MM.1S (cell line): Measurements from ENCODE around the gene IST1.

Source experiments
- DNase-seq: peaks from one replicate; pipeline ENCODE4 v3.0.0-alpha.2; 2015
- H2AFZ ChIP-seq: fragments of 300-600 bp; sonication (generic); 2 replicates; pipeline ENCODE4 v1.6.0; 2016; ENCODE audit warnings: antibody characterized with exemption, low read length
- H3F3A ChIP-seq: fragments of 300-600 bp; sonication (generic); 2 replicates; pipeline ENCODE4 v1.6.1; 2016; ENCODE audit warnings: mild to moderate bottlenecking, antibody characterized with exemption, low read length, moderate library complexity, mixed read lengths; ENCODE audit not compliant: insufficient read depth
- H3K27ac ChIP-seq: fragments of 300-600 bp; sonication (generic); 2 replicates; pipeline ENCODE4 v1.5.1; 2016; ENCODE audit warnings: mild to moderate bottlenecking, low read length
- H3K27me3 ChIP-seq: fragments of 300-600 bp; sonication (generic); replicated peaks from 2 replicates; pipeline ENCODE4 v1.6.0; 2016; ENCODE audit warnings: low read length; ENCODE audit not compliant: insufficient read depth
- H3K36me3 ChIP-seq: fragments of 300-600 bp; sonication (generic); replicated peaks from 2 replicates; pipeline ENCODE4 v1.6.1; 2016; ENCODE audit warnings: mild to moderate bottlenecking, low read length, mixed read lengths; ENCODE audit not compliant: insufficient read depth
- H3K4me1 ChIP-seq: fragments of 300-600 bp; sonication (generic); 2 replicates; pipeline ENCODE4 v1.6.1; 2016; ENCODE audit warnings: low read length, mixed read lengths
- H3K4me2 ChIP-seq: fragments of 300-600 bp; sonication (generic); 2 replicates; pipeline ENCODE4 v1.6.0; 2016; ENCODE audit warnings: low read depth, low read length
- H3K4me3 ChIP-seq: fragments of 300-600 bp; sonication (generic); 2 replicates; pipeline ENCODE4 v1.5.1; 2016; ENCODE audit warnings: low read length, mixed read lengths
- H3K79me2 ChIP-seq: fragments of 300-600 bp; sonication (generic); 2 replicates; pipeline ENCODE4 v1.6.1; 2016; ENCODE audit warnings: mixed run types, low read length, mixed read lengths
- H3K9ac ChIP-seq: fragments of 300-600 bp; sonication (generic); 2 replicates; pipeline ENCODE4 v1.6.1; 2016; ENCODE audit warnings: low read length, mixed read lengths
- H3K9me2 ChIP-seq: fragments of 300-600 bp; sonication (generic); replicated peaks from 2 replicates; pipeline ENCODE4 v1.6.1; 2016; ENCODE audit warnings: mild to moderate bottlenecking, low read length, mixed read lengths; ENCODE audit not compliant: insufficient read depth
- H3K9me3 ChIP-seq: fragments of 300-600 bp; sonication (generic); replicated peaks from 2 replicates; pipeline ENCODE4 v1.6.1; 2016; ENCODE audit warnings: mild to moderate bottlenecking, low read length, mixed read lengths; ENCODE audit not compliant: insufficient read depth
- H4K20me1 ChIP-seq: fragments of 300-600 bp; sonication (generic); 2 replicates; pipeline ENCODE4 v1.6.1; 2016; ENCODE audit warnings: mild to moderate bottlenecking, low read length, moderate library complexity, mixed read lengths; ENCODE audit not compliant: insufficient read depth
- EZH2 ChIP-seq: fragments of 300-600 bp; sonication (generic); optimal IDR thresholded peaks from 2 replicates; pipeline ENCODE3; 2017; ENCODE audit warnings: low read depth, mild to moderate bottlenecking, antibody characterized with exemption, low read length, mixed read lengths
- EZH2phosphoT487 ChIP-seq: fragments of 300-600 bp; sonication (generic); IDR thresholded peaks from 2 replicates; pipeline ENCODE4 v1.6.1; 2018; ENCODE audit warnings: antibody characterized with exemption, low read length
- TF ChIP-seq, protein P1 (sequence below): fragments of 300-600 bp; sonication (generic); IDR thresholded peaks from 2 replicates; pipeline ENCODE4 v1.5.1; 2016; ENCODE audit warnings: antibody characterized with exemption, low read length, mixed read lengths

Gene IST1

GRCh38 chr16:71847096-71847495 lies 48.2 kb upstream of the IST1 start:
- 0 out of 2 replicates have a peak, but pooled peaks cover 7% of the 10 kb centered on the region for H3K36me3 ChIP-seq
- H3K4me3 ChIP-seq: peak overlapping the region; percentile 98
- peak overlapping the region; percentile 93 for H3K27ac ChIP-seq
- TF ChIP-seq EZH2 (no peak), EZH2phosphoT487 (no peak)
- TF ChIP-seq, protein P1, sequence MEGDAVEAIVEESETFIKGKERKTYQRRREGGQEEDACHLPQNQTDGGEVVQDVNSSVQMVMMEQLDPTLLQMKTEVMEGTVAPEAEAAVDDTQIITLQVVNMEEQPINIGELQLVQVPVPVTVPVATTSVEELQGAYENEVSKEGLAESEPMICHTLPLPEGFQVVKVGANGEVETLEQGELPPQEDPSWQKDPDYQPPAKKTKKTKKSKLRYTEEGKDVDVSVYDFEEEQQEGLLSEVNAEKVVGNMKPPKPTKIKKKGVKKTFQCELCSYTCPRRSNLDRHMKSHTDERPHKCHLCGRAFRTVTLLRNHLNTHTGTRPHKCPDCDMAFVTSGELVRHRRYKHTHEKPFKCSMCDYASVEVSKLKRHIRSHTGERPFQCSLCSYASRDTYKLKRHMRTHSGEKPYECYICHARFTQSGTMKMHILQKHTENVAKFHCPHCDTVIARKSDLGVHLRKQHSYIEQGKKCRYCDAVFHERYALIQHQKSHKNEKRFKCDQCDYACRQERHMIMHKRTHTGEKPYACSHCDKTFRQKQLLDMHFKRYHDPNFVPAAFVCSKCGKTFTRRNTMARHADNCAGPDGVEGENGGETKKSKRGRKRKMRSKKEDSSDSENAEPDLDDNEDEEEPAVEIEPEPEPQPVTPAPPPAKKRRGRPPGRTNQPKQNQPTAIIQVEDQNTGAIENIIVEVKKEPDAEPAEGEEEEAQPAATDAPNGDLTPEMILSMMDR: no peak
- peak overlapping the region; percentile 97 for H3K9ac ChIP-seq
- no peaks in the 10 kb centered on the region for H3K9me2 ChIP-seq
- H3K9me3 ChIP-seq: no peaks in the 10 kb centered on the region
- peak; percentile 65 for DNase-seq
- peaks cover 74% of the 10 kb centered on the region for H3K79me2 ChIP-seq
- no peak overlapping the region for H2AFZ ChIP-seq
- H4K20me1 ChIP-seq: no peaks in the 10 kb centered on the region
- peak overlapping the region; percentile 87 for H3K4me2 ChIP-seq
- no peaks in the 10 kb centered on the region for H3K27me3 ChIP-seq
- H3F3A ChIP-seq: peaks cover 46% of the 10 kb centered on the region
- H3K4me1 ChIP-seq: peaks cover 53% of the 10 kb centered on the region

- peaks cover 51% of the 10 kb centered on the region for H3F3A ChIP-seq
- peaks cover 85% of the 10 kb centered on the region for H3K79me2 ChIP-seq
- peak overlapping the region; percentile 93; the same call in 1 of the 2 replicates for H3K27ac ChIP-seq
- H3K27me3 ChIP-seq: no peaks in the 10 kb centered on the region
- H3K9ac ChIP-seq: no peak overlapping the region
- H3K9me3 ChIP-seq: no peaks in the 10 kb centered on the region
- H3K9me2 ChIP-seq: no peaks in the 10 kb centered on the region
- H3K4me3 ChIP-seq: no peak overlapping the region
- H3K36me3 ChIP-seq: 0 out of 2 replicates have a peak, but pooled peaks cover 7% of the 10 kb centered on the region
- no peaks in the 10 kb centered on the region for H4K20me1 ChIP-seq
- H2AFZ ChIP-seq: no peak overlapping the region
- no peak for DNase-seq
- no peak for TF ChIP-seq EZH2phosphoT487
- TF ChIP-seq, protein P1: no peak
- TF ChIP-seq EZH2: no peak
- peaks cover 51% of the 10 kb centered on the region for H3K4me1 ChIP-seq
- H3K4me2 ChIP-seq: peak overlapping the region; percentile 28
Observed at GRCh38 chr16:71848622-71849021, 46.7 kb upstream of the IST1 start.

GRCh38 chr16:71851746-71852145 lies 43.6 kb upstream of the IST1 start:
- no peak overlapping the region for H3K4me2 ChIP-seq
- peak overlapping the region; percentile 92; the same call in 1 of the 2 replicates for H3K27ac ChIP-seq
- H3K9me2 ChIP-seq: no peaks in the 10 kb centered on the region
- H3K36me3 ChIP-seq: 0 out of 2 replicates have a peak, but pooled peaks cover 7% of the 10 kb centered on the region
- H3K4me1 ChIP-seq: peaks cover 53% of the 10 kb centered on the region
- no peak overlapping the region for H3K4me3 ChIP-seq
- peaks cover 96% of the 10 kb centered on the region for H3K79me2 ChIP-seq
- H3K27me3 ChIP-seq: no peaks in the 10 kb centered on the region
- peaks cover 30% of the 10 kb centered on the region for H3F3A ChIP-seq
- H3K9me3 ChIP-seq: no peaks in the 10 kb centered on the region
- no peaks in the 10 kb centered on the region for H4K20me1 ChIP-seq
- DNase-seq: no peak
- no peak overlapping the region for H2AFZ ChIP-seq
- no peak overlapping the region; the same call in 1 of the 2 replicates for H3K9ac ChIP-seq
- TF ChIP-seq, protein P1: no peak
- TF ChIP-seq EZH2 (no peak), EZH2phosphoT487 (no peak)
